HFFc6 (cell line): Measurements from ENCODE around the gene TTBK1. TPM values are rescaled to one million over a fixed set of nuclear protein-coding genes. Genes with fewer than 3 reads are reported as not detected.

ENCODE experiments used
- DNase-seq: peaks from one replicate; pipeline ENCODE4 v3.0.0-alpha.2; 2018
- H3K27ac Mint-ChIP-seq: 2 replicates; pipeline ENCODE4 v1.8.0; 2020; ENCODE audit warnings: mild to moderate bottlenecking, mixed read lengths
- H3K27me3 Mint-ChIP-seq: 2 replicates; pipeline ENCODE4 v1.8.0; 2021; ENCODE audit warnings: mild to moderate bottlenecking, moderate library complexity, mixed read lengths; ENCODE audit not compliant: insufficient read depth
- H3K36me3 Mint-ChIP-seq: 2 replicates; pipeline ENCODE4 v1.8.0; 2021; ENCODE audit warnings: low read depth, mixed read lengths
- H3K4me1 Mint-ChIP-seq: 2 replicates; pipeline ENCODE4 v1.8.0; 2020; ENCODE audit warnings: low read depth, mixed read lengths
- H3K4me3 Mint-ChIP-seq: 2 replicates; pipeline ENCODE4 v1.8.0; 2020; ENCODE audit warnings: mild to moderate bottlenecking, moderate library complexity, mixed read lengths
- H3K9me3 Mint-ChIP-seq: 2 replicates; pipeline ENCODE4 v1.8.0; 2020; ENCODE audit warnings: mild to moderate bottlenecking, mixed read lengths
- CTCF ChIP-seq: fragments of 200-600 bp; sonication (generic); IDR thresholded peaks from 2 replicates; pipeline ENCODE4 v1.5.0; 2021; ENCODE audit warnings: antibody characterized with exemption, mild to moderate bottlenecking
- total RNA-seq, 6 experiments: library from RNA; stranded (reverse); fragmentation: NEBNext Ultra II Directional; extraction: Animal tissue kit (Norgen Biotek cat#: 25700); gene quantifications; 2 replicates in 1 of 6; 3 replicates in 5 of 6; pipeline ENCODE4 v1.2.3, GENCODE V29; 2021

TTBK1 gene
- total RNA-seq, 6 experiments from 2014 or later = not detected

- Mint-ChIP-seq H3K36me3 (no peaks in the 10 kb centered on the region), H3K9me3 (no peaks in the 10 kb centered on the region), H3K27ac (no peak overlapping the region), H3K27me3 (peaks cover 27% of the 10 kb centered on the region), H3K4me3 (no peak overlapping the region), H3K4me1 (peaks cover 6% of the 10 kb centered on the region; the same call in 1 of the 2 replicates)
- no peak for DNase-seq
- TF ChIP-seq CTCF = no peak
Measured at GRCh38 chr6:43290339-43290904, 47.1 kb downstream of the TTBK1 start.

- Mint-ChIP-seq H3K36me3 (no peaks in the 10 kb centered on the region), H3K4me3 (no peak overlapping the region), H3K27me3 (peaks cover 22% of the 10 kb centered on the region), H3K9me3 (no peaks in the 10 kb centered on the region), H3K4me1 (peaks cover 6% of the 10 kb centered on the region; the same call in 1 of the 2 replicates), H3K27ac (no peak overlapping the region)
- no peak for TF ChIP-seq CTCF
- DNase-seq = peak; percentile 8
Measured at GRCh38 chr6:43290905-43291355, 47.6 kb downstream of the TTBK1 start.

GRCh38 chr6:43291708-43292107, 48.4 kb downstream of the TTBK1 start:
- no peak for TF ChIP-seq CTCF
- peaks cover 24% of the 10 kb centered on the region for H3K27me3 Mint-ChIP-seq
- H3K36me3 Mint-ChIP-seq = no peaks in the 10 kb centered on the region
- H3K27ac Mint-ChIP-seq = no peak overlapping the region
- no peaks in the 10 kb centered on the region for H3K9me3 Mint-ChIP-seq
- peaks cover 6% of the 10 kb centered on the region; the same call in 1 of the 2 replicates for H3K4me1 Mint-ChIP-seq
- DNase-seq = no peak
- no peak overlapping the region for H3K4me3 Mint-ChIP-seq

- no peaks in the 10 kb centered on the region for H3K36me3 Mint-ChIP-seq
- no peak for TF ChIP-seq CTCF
Measured at GRCh38 chr6:43292341-43292740, 49.1 kb downstream of the TTBK1 start.

GRCh38 chr6:43292763-43293318, 49.6 kb downstream of the TTBK1 start:
- Mint-ChIP-seq H3K4me1 (no peaks in the 10 kb centered on the region), H3K9me3 (no peaks in the 10 kb centered on the region), H3K4me3 (no peak overlapping the region), H3K27ac (no peak overlapping the region), H3K36me3 (no peaks in the 10 kb centered on the region), H3K27me3 (peaks cover 21% of the 10 kb centered on the region)
- TF ChIP-seq CTCF = no peak
- no peak for DNase-seq

More at GRCh38 chr6:43292341-43292740, 49.1 kb downstream of the TTBK1 start:
- no peak overlapping the region for H3K4me3 Mint-ChIP-seq
- no peaks in the 10 kb centered on the region for H3K9me3 Mint-ChIP-seq
- no peak overlapping the region for H3K27ac Mint-ChIP-seq
- no peak for DNase-seq
- H3K4me1 Mint-ChIP-seq = no peaks in the 10 kb centered on the region; the same call in 1 of the 2 replicates
- H3K27me3 Mint-ChIP-seq = peaks cover 21% of the 10 kb centered on the region
